GM23338 (cell line): ENCODE results near the gene GMNC. TPM values are rescaled to one million over a fixed set of nuclear protein-coding genes. Genes with fewer than 3 reads are reported as not detected.

ENCODE experiments used
- ATAC-seq: fragments of 200-7000 bp; cut with Tn5 transposase; 3 replicates; pipeline ENCODE4 v1.9.1; 2020
- DNase-seq: peaks from one replicate; pipeline ENCODE4 v3.0.0-alpha.2; 2015; ENCODE audit warnings: low spot score
- H2AFZ ChIP-seq: fragments of 200-600 bp; sonication (generic); 2 replicates; pipeline ENCODE4 v1.8.0; 2016; ENCODE audit warnings: antibody characterized with exemption, mild to moderate bottlenecking, moderate library complexity
- H3F3A ChIP-seq: fragments of 200-600 bp; sonication (generic); replicated peaks from 2 replicates; pipeline ENCODE4 v1.8.0; 2017; ENCODE audit warnings: antibody characterized with exemption, mixed run types, low read depth
- H3K27ac ChIP-seq: fragments of 200-600 bp; sonication (generic); 2 replicates; pipeline ENCODE4 v1.6.1; 2016; ENCODE audit warnings: low read depth
- H3K27me3 ChIP-seq: fragments of 200-600 bp; sonication (generic); 2 replicates; pipeline ENCODE4 v1.8.0; 2016; ENCODE audit warnings: mild to moderate bottlenecking, mixed run types, moderate library complexity; ENCODE audit not compliant: insufficient read depth
- H3K36me3 ChIP-seq: fragments of 200-600 bp; sonication (generic); 2 replicates; pipeline ENCODE4 v1.8.0; 2016; ENCODE audit warnings: mild to moderate bottlenecking; ENCODE audit not compliant: insufficient read depth
- H3K4me1 ChIP-seq: fragments of 200-600 bp; sonication (generic); 2 replicates; pipeline ENCODE4 v1.8.0; 2016; ENCODE audit warnings: mild to moderate bottlenecking, moderate library complexity; ENCODE audit not compliant: insufficient read depth
- H3K4me2 ChIP-seq: fragments of 200-600 bp; sonication (generic); 2 replicates; pipeline ENCODE4 v1.7.1; 2017; ENCODE audit warnings: mixed run types
- H3K4me3 ChIP-seq: fragments of 200-600 bp; sonication (generic); 2 replicates; pipeline ENCODE4 v1.6.1; 2016; ENCODE audit warnings: mixed run types
- H3K79me2 ChIP-seq: fragments of 200-600 bp; sonication (generic); replicated peaks from 2 replicates; pipeline ENCODE4 v1.8.0; 2017; ENCODE audit warnings: mild to moderate bottlenecking; ENCODE audit not compliant: insufficient read depth
- H3K9me2 ChIP-seq: fragments of 200-600 bp; sonication (generic); 2 replicates; pipeline ENCODE4 v1.8.0; 2017; ENCODE audit not compliant: insufficient read depth
- H4K20me1 ChIP-seq: fragments of 200-600 bp; sonication (generic); replicated peaks from 2 replicates; pipeline ENCODE4 v1.8.0; 2017; ENCODE audit warnings: mild to moderate bottlenecking; ENCODE audit not compliant: insufficient read depth
- H3K27ac Mint-ChIP-seq: 2 replicates; pipeline ENCODE4 v1.8.0; 2020; ENCODE audit warnings: inconsistent platforms, mild to moderate bottlenecking, moderate library complexity, mixed read lengths
- H3K27me3 Mint-ChIP-seq: 3 replicates; pipeline ENCODE4 v1.8.0; 2022; ENCODE audit warnings: low read depth, mild to moderate bottlenecking, moderate library complexity, mixed read lengths, inconsistent platforms; ENCODE audit not compliant: insufficient read depth, poor library complexity
- H3K36me3 Mint-ChIP-seq: 3 replicates; pipeline ENCODE4 v1.8.0; 2021; ENCODE audit warnings: low read depth, mild to moderate bottlenecking, inconsistent platforms, moderate library complexity, mixed read lengths
- H3K4me1 Mint-ChIP-seq: 3 replicates; pipeline ENCODE4 v1.8.0; 2020; ENCODE audit warnings: mild to moderate bottlenecking, inconsistent platforms, mixed read lengths
- H3K4me3 Mint-ChIP-seq: 3 replicates; pipeline ENCODE4 v1.8.0; 2021; ENCODE audit warnings: moderate library complexity, mild to moderate bottlenecking, inconsistent platforms, mixed read lengths
- H3K9me3 Mint-ChIP-seq: 3 replicates; pipeline ENCODE4 v1.8.0; 2020; ENCODE audit warnings: moderate library complexity, mild to moderate bottlenecking, inconsistent platforms, mixed read lengths
- CREB1 ChIP-seq: fragments of 250-450 bp; sonication (Bioruptor Pico); IDR thresholded peaks from 2 replicates; pipeline ENCODE4 v1.5.0; 2020; ENCODE audit warnings: low read depth, mild to moderate bottlenecking, moderate library complexity
- CTCF ChIP-seq, 2 experiments: fragments of 200-600 bp in 1 of 2; sonication (generic) in 1 of 2; conservative IDR thresholded peaks; 2 replicates each; pipeline versions ENCODE4 v1.5.1 to v1.6.1; 2016 to 2017; ENCODE audit warnings: antibody characterized with exemption in 2 of 2, low read depth in 2 of 2, mild to moderate bottlenecking in 2 of 2, moderate library complexity in 1 of 2
- EZH2 ChIP-seq: fragments of 200-600 bp; sonication (generic); IDR thresholded peaks from one replicate; pipeline ENCODE4 v1.8.0; 2017; ENCODE audit warnings: antibody characterized with exemption, mild to moderate bottlenecking, low read depth; ENCODE audit not compliant: unreplicated experiment
- EZH2phosphoT487 ChIP-seq: fragments of 200-600 bp; sonication (generic); IDR thresholded peaks from one replicate; pipeline ENCODE4 v1.8.1; 2018; ENCODE audit warnings: antibody characterized with exemption; ENCODE audit not compliant: unreplicated experiment
- JUNB ChIP-seq: IDR thresholded peaks from one replicate; pipeline ENCODE4 v1.6.1; 2016; ENCODE audit warnings: antibody characterized with exemption; ENCODE audit not compliant: unreplicated experiment
- NANOG ChIP-seq: IDR thresholded peaks from 2 replicates; pipeline ENCODE4 v1.6.1; 2016; ENCODE audit warnings: antibody characterized with exemption, borderline replicate concordance
- POLR2AphosphoS5 ChIP-seq: IDR thresholded peaks from 2 replicates; pipeline ENCODE4 v1.6.1; 2016; ENCODE audit warnings: antibody characterized with exemption, low read depth
- REST ChIP-seq: IDR thresholded peaks from one replicate; pipeline ENCODE4 v1.6.1; 2018; ENCODE audit warnings: antibody characterized with exemption; ENCODE audit not compliant: unreplicated experiment
- STAT1 ChIP-seq: IDR thresholded peaks from one replicate; pipeline ENCODE4 v1.6.1; 2016; ENCODE audit warnings: antibody characterized with exemption; ENCODE audit not compliant: unreplicated experiment
- ZNF114 ChIP-seq: fragments of 250-450 bp; sonication (Bioruptor Pico); IDR thresholded peaks from 2 replicates; pipeline ENCODE4 v1.5.0; 2020; ENCODE audit warnings: mild to moderate bottlenecking, moderate library complexity
- polyA plus RNA-seq: library from polyadenylated mRNA; unstranded; fragments of >200 nt; fragmentation: Nextera tagmentation; extraction: Ambion mirVana; gene quantifications from 2 replicates; pipeline ENCODE4 v1.2.1, GENCODE V29; 2016
- total RNA-seq: library from RNA; depleted of rRNA; stranded (reverse); fragments of >200 nt; shearing (Covaris generic); gene quantifications from 2 replicates; pipeline ENCODE4 v1.2.3, GENCODE V29; 2014

The GMNC gene
- total and polyA plus RNA-seq, 2 experiments from 2014 or later, result 0.13 to 0.31 TPM

DNA sequence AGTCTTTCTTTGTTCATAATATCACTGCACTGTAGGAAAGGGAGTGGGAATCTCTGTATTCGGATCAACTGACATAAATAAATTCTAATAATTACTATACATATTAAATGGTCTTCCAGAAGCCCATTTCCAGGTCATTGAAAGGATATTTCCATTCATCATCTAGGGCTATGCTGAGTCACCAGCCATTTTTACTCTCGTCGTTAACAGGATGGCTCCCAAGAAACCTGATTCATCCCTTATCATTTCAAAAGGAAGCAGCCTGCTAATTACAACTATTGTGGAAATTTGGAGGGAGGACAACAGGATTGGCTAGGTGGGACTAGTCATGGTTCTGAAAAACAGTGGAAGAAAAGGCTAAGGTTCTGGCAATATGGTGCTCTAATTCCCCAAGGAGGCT, 13.6 kb downstream of the GMNC start:
- Histone ChIP-seq H3F3A (no peaks in the 10 kb centered on the region), H3K4me1 (peaks cover 12% of the 10 kb centered on the region; the same call in 1 of the 2 replicates), H4K20me1 (no peaks in the 10 kb centered on the region), H3K36me3 (no peaks in the 10 kb centered on the region), H3K9me2 (no peaks in the 10 kb centered on the region), H3K4me3 (no peak overlapping the region), H3K79me2 (no peaks in the 10 kb centered on the region), H2AFZ (peak overlapping the region; percentile 8; the same call in 1 of the 2 replicates), H3K4me2 (no peak overlapping the region), H3K27ac (no peak overlapping the region), H3K27me3 (peaks cover 8% of the 10 kb centered on the region)
- no peak overlapping the region for H3K4me3 Mint-ChIP-seq
- no peaks in the 10 kb centered on the region for H3K27me3 Mint-ChIP-seq
- H3K36me3 Mint-ChIP-seq, result no peaks in the 10 kb centered on the region
- ATAC-seq, result no peak
- no peak for TF ChIP-seq JUNB
- H3K4me1 Mint-ChIP-seq, result peaks cover 20% of the 10 kb centered on the region
- no peak for DNase-seq
- no peak overlapping the region for H3K27ac Mint-ChIP-seq
- H3K9me3 Mint-ChIP-seq, result no peaks in the 10 kb centered on the region

- ATAC-seq (no peak), DNase-seq (no peak)
- Histone ChIP-seq H4K20me1 (no peaks in the 10 kb centered on the region), H3K4me2 (no peak overlapping the region), H3F3A (no peaks in the 10 kb centered on the region), H3K36me3 (no peaks in the 10 kb centered on the region), H2AFZ (no peak overlapping the region), H3K27me3 (no peaks in the 10 kb centered on the region), H3K27ac (no peak overlapping the region), H3K4me1 (peaks cover 12% of the 10 kb centered on the region; the same call in 1 of the 2 replicates), H3K4me3 (no peak overlapping the region), H3K79me2 (no peaks in the 10 kb centered on the region), H3K9me2 (no peaks in the 10 kb centered on the region)
- TF ChIP-seq STAT1, result no peak
- TF ChIP-seq JUNB, result no peak
- TF ChIP-seq CREB1 (CRISPR knock-in tag), result no peak
- no peak for TF ChIP-seq POLR2AphosphoS5
- no peak for TF ChIP-seq NANOG
- no peak for TF ChIP-seq EZH2
- TF ChIP-seq EZH2phosphoT487, result no peak
- TF ChIP-seq ZNF114 (CRISPR knock-in tag), result no peak
- no peak for TF ChIP-seq CTCF (conservative IDR thresholded peaks at IDR 0.05; ENCODE audit: low read depth in 2 of 2)
- H3K36me3 Mint-ChIP-seq, result no peaks in the 10 kb centered on the region
- H3K4me3 Mint-ChIP-seq, result no peak overlapping the region
- H3K9me3 Mint-ChIP-seq, result no peaks in the 10 kb centered on the region
- H3K4me1 Mint-ChIP-seq, result peaks cover 20% of the 10 kb centered on the region
- H3K27ac Mint-ChIP-seq, result peak overlapping the region; percentile 30
- no peaks in the 10 kb centered on the region for H3K27me3 Mint-ChIP-seq
These were observed 15.1 kb downstream of the GMNC start for GRCh38 chr3:190847436-190847835.

DNA sequence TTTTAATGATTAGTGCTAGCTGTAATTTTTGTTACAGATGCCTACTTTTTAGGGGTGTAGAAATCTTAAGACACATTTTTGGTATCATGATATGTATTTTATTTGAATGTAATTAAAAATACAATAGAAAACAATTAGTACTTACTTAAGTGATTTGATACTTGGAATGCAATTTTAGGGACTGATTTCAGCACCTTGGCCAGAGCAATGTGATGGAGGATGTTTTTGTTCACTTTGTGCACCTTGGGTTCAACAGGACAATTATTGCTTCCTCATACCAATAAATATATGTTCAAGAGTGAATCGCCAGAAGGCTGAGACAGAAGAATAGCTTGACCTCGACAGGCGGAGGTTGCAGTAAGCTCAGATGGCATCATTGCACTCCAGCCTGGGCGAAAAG, 22.3 kb downstream of the GMNC start:
- Histone ChIP-seq H4K20me1 (no peaks in the 10 kb centered on the region), H3K36me3 (no peaks in the 10 kb centered on the region), H3K27me3 (no peaks in the 10 kb centered on the region), H3F3A (no peaks in the 10 kb centered on the region), H3K4me2 (no peak overlapping the region), H3K4me3 (no peak overlapping the region), H3K79me2 (no peaks in the 10 kb centered on the region), H3K4me1 (no peaks in the 10 kb centered on the region), H3K9me2 (no peaks in the 10 kb centered on the region), H2AFZ (no peak overlapping the region), H3K27ac (no peak overlapping the region)
- Mint-ChIP-seq H3K4me3 (no peak overlapping the region), H3K9me3 (no peaks in the 10 kb centered on the region), H3K27ac (no peak overlapping the region), H3K36me3 (no peaks in the 10 kb centered on the region), H3K4me1 (no peaks in the 10 kb centered on the region), H3K27me3 (no peaks in the 10 kb centered on the region)
- ATAC-seq (no peak), DNase-seq (no peak)
- TF ChIP-seq STAT1, result no peak
- no peak for TF ChIP-seq JUNB
- no peak for TF ChIP-seq EZH2phosphoT487
- TF ChIP-seq REST, result peak; percentile 75
